ENCODE data around the gene C10orf67. TPM values are rescaled to one million over a fixed set of nuclear protein-coding genes. Genes with fewer than 3 reads are reported as not detected.
A peak's percentile ranks its signal among the peaks of the same experiment; 100 is the strongest.

The C10orf67 gene
- total RNA-seq, 1 donor from 2014 or later: not detected

DNA sequence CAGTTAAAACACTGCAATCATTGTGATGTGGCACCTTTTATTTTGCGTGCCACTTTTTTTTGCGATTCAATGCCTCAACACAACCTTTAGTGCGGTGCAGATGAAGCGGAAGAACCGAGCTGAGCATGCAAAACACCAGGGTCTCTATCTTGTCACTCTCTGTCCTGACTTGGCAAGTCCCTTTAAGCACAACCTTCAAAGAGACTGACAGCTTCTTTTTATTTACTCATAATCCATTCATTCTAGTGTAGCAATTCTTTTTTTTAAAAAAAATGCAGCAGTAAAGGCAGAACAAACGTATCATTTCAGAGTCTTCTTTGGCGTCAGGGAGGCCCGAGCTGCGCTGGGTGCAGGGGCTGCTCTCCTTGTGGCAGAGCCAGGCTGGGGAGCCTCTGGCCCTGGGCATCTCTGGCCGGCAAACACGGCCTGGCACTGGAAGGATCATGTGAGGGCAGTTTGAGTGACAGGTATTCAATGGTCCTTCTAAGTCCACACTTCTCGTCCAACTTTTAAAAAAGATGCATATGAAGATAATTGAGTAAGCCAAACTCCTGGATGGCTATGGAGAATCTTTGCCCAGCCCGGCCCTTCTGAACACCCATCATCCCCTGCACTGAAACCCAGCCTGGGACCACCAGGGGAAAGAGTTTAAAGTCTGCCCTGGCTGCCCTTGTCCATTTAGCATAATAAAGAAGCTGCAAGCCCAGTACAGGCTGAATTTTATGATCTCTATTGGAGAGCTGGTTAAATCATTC, 148.6 kb downstream of the C10orf67 start:
- no peak for DNase-seq

DNA sequence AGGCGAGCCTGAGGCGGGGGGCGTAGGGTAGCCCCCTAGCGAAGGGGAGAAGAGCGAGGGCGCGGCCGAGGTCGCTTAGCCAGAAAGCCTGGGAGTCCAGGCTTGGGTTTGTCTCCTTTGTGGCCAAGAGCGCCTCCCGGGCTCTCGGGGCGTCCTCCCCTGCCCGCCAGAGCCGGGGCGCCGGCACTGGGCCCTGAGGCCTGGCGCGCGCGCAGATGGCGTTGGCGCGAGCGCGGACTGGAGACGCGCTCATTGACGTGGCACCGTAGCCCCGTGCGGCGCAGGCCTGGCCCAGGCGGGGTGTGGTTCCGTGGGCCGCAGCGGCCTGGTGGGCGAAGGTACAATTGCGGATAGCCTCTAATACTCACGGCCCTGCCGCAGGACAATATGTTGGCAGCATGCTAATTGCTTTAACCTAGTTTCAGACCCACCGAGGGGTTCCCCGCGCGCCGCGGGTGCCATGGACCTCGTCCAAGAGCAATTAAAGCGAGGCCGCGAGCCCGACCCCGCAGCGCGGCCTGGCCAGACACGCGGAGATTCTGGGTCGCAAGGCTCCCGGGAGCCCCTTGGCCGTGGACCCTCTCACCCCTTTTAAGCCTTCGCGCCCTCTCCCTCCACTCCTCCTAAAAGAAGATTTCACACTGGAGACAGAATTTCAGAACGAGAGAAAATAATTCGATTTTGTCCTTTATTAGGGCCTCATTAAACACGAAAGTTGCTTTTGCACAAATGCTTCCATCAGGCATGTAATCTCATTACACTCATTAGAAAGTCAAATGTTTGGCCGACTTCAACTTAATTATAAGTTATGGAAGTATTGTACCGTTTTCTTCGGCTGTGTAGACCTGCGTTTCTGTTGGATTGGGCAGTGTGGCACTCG, 149.4 kb downstream of the C10orf67 start:
- DNase-seq: no peak

DNA sequence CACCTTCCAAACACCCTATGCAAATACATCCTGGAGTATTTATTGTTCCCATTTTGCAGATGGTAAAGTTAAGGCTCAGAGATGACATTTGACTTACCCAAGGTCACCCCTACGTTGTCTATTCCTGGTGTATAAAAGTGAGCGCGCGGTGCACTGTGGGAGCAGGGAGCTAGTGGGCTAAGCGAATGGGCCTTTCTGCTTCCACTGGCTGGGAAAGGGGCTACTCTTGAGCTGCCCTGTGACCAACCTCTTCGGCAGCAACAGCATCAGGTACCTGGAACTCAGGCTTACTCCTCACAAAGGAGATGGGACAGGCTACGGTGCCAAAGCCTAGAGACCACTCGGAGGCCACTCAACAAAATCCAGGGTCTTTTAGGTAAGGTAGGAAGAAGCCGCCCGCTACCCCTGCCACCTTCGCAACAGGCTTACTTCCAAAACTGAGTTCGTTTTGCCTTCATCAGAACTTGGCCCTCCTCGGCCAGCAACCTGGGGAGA, 150.1 kb downstream of the C10orf67 start:
- DNase-seq: no peak

DNA sequence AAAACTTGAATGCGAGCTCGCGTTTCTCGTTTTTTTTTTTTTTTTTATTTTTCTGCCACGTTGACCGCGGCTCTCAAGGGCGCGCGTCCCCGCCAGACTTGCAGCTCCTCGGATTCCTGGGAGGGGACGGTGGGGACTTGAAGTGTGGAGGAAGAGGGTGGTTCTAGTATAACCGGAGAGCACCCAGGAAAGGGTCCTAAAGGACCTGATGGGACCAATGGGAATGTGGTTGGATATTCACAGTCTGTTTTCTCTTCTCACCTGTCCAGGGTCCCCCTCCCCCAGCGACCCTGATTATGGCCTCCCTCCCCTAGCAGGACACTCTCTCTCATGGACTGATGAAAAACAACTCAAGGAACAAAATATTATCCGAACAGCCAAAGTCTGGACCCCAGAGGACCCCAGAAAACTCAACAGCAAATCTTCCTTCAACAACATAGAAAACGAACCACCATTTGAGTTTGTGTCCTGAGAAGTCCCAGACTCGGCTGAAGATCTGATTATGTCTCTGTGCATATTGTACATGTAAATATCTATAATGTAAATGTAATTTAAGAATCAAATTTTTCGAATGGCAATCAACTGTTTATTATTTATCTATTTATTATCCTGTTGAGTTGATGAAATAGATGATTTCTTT, 151.0 kb downstream of the C10orf67 start:
- DNase-seq: no peak

DNA sequence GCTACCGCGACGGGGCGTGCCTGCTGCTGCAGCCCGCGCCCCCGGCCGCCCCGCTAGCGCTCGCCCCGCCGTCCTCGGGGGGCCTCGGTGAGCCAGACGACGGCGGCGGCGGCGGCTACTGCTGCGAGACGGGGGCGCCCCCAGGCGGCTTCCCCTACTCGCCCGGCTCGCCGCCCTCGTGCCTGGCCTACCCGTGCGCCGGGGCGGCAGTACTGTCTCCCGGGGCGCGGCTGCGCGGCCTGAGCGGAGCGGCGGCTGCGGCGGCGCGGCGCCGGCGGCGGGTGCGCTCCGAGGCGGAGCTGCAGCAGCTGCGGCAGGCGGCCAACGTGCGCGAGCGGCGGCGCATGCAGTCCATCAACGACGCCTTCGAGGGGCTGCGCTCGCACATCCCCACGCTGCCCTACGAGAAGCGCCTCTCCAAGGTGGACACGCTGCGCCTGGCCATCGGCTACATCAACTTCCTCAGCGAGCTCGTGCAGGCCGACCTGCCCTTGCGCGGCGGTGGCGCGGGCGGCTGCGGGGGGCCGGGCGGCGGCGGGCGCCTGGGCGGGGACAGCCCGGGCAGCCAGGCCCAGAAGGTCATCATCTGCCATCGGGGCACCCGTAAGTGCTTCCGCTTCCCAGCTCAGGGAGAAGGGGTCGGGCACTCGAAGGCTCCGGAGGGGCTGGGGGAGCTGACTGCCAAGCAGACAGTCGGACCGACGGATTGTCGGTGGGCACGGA, 151.7 kb downstream of the C10orf67 start:
- no peak for DNase-seq

DNA sequence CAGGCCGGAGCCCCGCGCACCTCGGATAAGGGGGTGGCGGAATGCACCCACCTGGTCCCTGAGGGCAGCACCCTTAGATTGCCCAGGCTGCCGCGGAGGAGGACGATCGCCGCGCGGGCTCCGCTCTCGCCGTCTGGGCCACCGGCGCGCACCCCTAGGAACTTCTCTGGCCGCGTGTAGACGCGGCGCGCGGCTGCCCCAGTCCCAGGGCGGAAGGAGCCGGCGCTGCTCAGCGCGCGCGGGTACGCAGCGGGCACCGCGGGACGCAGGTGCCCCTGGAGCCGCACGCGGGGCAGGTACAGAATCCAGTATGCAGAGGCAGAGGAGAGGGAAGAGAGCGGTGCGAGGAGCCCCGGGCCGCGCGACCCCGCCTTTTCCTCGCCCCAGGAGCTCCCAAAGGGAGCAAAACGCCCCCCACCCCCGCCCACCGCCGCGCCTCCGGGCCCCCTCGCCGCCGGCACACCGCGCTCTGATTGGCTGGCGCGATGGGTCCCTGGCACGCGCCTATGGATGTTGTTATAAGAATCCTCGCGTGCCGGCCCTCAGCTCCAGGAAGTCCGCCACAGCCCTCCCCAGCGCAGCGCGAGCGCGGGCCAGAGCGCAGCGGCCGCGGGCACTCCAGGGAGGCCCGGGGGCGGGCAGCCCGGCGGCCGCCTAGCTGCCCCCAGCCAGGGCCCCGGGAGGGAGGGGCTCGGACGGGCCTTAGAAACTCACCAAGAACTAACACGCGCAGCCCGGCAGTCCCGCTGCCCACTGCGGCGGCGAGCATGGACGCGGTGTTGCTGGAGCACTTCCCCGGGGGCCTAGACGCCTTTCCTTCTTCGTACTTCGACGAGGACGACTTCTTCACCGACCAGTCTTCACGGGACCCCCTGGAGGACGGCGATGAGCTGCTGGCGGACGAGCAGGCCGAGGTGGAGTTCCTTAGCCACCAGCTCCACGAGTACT, 152.6 kb downstream of the C10orf67 start, which contains the start of gene PTF1A:
TSS of gene PTF1A (plus strand) at position 549 of the 948 bp plus-strand sequence. CDS start at position 768, 219 bp downstream.
- no peak for DNase-seq

DNA sequence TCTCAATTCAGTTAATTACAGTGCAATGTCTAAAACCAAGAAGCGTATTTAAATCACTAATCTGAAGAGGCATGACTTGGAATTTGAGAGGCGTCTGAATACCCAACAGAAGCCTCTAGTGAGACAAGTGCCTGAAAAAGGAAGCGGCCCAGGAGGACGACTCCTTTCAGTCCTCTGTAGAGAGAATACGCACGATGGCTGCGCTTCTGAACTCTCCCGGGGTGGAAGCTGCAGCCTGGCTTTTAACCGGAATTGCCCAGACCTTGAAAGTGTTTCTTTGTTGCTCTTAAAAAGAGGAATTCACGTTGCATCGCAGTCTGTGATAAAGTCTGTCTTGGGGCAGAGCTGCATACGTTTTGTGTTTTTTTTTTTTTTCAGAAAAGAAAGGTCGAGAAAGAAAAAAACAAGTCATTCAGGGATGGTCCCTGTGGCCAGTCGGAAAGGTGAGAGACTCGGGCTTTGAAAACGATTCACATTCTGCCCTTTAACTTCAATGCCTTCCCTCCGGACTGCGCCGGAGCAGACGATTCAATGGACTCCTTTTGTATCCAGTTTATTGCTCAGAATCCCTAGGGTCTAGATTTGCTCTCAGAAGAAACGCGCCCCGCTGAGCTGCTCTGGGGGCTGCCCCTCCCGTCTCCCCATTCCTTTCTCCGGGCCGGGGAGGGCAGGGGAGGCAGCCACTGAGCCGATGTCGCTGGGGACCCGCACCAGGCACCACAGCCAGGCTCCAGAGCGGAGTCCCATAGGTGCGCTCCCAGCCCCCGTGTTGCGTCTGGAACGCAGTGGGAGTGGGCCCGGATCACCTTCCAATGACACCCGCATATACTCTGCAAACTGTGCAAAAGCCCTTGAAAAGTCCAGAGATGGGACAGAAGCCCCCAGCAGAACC, 153.5 kb downstream of the C10orf67 start:
- DNase-seq: no peak

DNA sequence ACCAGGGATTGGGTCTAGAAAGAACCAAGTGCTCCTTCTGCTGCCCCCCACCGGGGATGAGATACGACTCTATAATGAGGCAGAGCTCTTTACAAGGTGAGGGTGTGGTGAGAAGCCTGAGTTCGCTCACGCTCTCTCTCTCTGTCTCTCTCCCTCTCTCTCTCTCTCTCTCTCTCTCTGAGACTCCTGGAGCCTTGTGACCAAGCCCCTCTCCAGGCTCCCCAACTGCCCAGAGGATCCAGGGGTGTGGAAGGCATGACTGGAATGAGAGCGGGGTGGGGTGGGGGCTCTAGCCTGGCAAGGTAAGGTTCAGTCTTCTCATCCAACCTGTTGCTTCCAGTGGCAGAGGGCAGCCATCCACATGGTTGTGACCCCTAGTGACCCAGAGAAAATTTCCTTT, 155.6 kb downstream of the C10orf67 start:
- DNase-seq: no peak

DNA sequence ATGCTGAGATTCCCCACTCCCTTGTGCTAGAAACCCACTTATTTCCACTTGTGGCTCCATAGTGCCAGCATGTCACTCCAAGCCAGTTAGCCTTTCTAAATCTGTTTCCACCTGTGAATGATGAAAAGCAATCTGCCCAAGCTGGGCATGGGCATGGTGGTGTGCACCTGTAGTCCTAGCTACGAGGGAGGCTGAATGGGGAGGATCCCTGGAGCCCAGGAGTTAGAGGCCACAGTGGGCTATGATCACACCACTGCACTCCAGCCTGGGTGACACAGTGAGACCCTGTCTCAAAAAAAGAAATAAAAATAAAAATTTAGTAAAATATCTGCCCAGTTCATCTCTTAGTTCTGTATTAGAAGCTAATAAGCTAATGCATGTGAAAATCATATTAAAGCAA, 157.4 kb downstream of the C10orf67 start:
- DNase-seq: no peak

DNA sequence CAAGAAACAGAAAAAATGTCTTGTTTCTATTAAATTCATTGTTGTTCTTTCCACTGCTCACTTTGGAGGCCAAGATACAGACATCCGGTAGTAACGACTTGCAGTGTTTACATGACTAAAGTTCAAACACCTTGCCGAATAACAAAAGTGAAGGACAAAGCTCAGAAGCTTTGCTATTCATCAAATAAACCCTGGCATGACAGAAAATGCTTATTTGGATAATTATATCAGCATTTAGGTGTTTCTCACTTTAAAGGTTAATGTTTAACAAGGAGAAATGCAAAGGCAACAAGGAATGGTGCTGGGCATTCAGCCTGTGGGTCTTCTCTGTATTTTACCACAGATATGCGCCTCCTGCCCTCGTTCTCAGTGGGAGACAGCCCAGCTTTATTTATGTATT, 157.9 kb downstream of the C10orf67 start:
- DNase-seq: no peak

DNA sequence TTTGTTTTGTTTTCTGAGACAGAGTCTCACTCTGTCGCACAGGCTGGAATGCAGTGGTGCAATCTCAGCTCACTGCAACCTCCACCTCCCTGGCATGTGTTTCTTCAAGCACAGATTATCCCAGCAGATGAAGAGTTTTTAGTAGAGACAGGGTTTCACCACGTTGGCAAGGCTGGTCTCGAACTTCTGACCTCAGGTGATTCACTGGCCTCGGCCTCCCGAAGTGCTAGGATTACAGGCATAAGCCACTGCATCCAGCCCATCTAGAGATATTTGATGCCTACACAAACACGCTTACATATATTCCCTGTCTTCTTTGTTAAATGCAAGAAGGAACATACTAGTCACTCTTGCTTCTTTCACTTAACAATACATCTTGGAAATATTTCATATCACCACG, 158.4 kb downstream of the C10orf67 start:
- no peak for DNase-seq

DNA sequence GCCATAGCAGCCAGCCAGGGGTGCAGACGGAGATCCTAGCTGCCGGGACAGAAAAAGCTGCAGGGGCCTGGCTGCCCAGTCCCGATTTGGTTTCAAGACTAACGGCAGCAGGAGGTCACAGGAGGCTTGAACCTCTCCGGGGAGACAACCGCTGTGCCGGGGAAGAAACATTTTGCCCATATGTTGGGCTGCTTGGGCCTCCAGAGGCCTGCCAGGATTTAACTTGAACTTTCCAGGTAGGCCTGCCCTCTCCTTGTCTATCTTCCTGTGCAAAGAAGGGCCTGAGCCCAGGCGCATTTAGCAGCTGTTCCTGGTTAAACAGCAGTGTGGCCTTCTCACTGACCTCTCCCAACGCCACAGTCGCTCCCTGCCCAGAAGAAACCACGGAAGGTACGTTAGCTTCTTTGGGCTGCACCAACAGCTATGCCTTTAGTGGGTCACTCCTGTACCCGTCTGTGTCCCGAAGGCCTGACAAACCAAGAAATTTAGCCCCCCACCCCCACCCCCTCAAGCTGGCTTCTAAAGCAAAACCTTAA, 169.6 kb downstream of the C10orf67 start:
- DNase-seq: no peak

DNA sequence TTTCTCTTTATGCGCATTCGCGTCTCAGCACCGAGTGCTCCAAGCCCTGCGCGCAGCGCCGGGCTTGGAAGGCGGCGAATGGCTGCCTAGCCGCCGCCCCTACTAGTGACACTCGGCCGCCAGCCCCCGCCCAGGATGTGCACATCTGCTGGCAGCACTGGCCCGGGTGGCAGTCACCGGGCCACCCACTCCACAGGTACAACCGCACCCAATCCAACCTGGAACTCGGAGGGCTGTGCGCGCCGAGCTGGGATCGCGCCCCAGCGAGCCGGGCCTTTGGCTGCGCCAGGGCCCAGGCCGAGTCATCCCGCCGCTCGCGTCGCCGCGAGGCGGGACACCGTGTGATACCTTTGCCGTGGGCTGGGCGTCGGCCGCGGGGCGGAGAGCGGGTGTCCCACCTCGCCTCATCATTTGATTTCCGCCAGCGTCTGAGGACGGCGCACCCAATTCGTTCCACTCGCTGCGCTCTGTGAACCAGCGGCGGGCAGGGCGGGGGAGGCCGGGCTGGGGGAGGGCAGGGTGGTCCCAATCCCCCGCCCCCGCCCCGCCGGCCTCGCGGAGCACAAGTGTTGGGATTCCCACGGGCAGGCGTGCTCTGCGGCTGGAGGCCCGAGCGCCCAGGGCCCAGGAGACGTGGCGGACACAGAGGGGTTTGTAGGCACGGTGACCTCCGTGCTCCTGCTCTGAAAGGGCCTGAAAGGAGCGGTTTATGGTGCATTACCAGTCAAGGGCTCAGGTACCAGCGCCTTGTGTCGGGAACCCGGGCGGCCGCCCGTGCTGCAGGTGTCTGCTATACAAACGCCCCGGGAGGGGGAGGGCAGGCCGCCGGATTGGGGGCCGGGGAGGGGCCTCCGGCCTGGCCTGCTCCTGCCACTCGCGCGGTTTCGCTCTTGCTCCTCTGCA, 170.3 kb downstream of the C10orf67 start:
- DNase-seq: no peak

DNA sequence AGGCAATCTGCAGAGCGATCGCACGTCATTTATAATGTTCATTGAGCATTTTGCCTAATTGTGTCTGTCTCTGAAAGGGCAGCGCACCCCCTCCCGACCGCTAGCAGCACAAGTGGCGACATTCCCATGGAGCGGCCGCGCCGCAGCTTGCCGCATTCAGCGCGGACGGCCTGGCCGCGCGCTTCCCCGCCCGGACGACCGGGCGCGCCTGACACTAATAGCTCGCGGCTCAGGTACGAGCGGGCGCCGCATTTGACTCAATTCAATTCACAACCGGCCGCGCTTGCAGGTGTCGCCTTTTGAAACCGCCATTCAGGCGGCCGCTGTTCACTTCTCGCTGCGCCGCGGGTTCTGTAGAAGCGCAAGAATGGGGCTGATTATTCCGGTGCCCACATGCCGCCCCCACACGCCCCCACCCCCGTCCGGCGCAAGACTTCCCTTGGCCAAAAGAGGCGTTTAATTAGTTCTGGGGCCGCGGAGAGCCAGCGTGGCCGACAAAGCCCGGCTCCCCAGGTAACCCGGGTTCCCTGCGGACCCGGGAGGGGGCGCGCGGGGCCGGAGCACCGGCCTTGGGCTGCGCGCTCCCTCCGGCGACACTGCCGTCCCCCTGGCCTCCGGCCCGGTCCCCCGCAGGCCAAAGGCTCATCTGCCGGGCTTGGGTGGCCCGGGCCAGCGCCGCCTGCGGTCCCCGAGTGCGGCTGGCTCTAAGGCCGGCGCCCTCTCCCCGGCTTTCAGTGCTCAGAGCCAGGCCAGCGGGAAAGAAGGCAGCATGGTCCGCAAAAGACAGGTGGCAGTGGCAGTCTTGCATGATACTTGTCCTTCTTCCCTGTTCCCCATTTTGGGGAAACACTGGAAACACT, 171.2 kb downstream of the C10orf67 start:
- DNase-seq: no peak

DNA sequence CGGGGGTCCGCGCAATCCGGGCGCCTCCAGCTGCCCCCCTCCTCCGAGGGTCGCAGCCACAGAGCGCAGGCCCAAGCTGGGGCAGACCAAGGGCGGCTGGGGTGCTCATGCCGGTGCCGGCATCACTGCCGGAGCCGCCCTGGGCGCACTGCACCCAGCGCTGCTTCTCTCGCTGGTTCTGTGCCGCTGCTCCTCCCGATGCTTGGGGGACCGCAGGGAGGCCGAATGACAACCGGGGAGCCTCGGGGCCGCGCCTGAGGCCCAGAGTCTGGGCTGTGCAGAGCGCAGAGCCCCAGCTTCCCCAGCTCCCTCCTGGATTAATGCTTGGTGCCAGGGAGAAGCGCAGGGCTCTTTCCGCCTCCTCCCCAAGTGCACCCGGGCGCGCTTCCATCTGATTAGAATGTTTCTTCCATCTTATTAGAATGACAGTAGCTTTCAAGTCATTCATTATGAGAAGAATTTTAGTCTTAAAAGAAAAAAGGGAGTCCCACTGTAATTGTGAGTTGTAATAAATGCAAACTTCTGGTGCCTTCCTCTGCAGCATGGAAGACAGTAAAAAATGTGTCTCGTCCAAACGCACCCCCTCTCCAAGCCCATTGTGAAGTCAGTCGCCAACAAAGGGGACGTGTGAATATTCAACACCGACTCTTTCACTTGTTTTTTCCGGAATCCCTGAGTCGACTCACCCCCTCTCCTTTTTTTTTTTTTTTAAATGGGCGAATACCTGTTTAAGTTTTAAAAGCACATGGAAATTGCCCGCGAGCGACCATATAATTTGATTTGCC, 172.0 kb downstream of the C10orf67 start:
- no peak for DNase-seq

DNA sequence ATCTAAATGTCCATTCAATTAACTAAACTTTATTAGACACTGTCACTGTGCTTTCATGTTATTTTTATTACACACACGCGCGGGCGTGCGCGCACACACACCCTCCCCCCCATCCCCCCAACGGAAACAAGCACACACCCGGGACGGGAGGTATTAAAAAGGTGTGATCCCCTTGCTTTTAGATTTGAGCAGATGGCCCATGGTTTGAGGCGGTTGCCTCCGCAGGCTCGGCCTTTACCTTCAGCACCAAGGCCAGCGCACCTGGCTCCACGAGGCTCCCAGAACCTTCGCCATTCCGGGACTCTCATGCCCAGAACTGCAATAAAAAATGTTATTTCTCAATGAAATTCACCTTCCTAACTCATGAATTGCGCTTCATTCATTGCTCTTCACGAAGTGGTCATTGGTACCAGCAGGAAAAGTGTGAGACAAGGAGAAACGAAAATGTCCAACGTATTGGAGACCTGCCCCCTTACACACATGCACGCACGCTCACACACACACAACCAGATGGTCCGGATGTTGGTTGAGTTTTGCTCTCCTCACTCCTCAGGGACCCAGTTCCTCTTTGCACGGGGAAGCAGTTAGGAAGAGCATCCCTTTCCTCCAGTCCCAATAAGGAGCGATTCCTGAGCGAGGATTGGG, 173.2 kb downstream of the C10orf67 start:
- peak; percentile 59 for DNase-seq
